GM04503 (cell line): ENCODE measurements around the gene RNF7.
A peak's percentile ranks its signal among the peaks of the same experiment; 100 is the strongest.
"Not testable (repeated sequence)": the region's sequence is repeated elsewhere in the genome, so short reads cannot be mapped to it uniquely, and the experiment has no call there.

Experiments used
- DNase-seq: peaks from one replicate; pipeline ENCODE4 v3.0.0-alpha.2; 2012; ENCODE audit warnings: low read depth

The RNF7 gene

GRCh38 chr3:141782386-141782932, 44.4 kb downstream of the RNF7 start:
- no peak for DNase-seq

GRCh38 chr3:141783632-141784031, 45.5 kb downstream of the RNF7 start:
- no peak for DNase-seq

GRCh38 chr3:141784096-141784495, 46.0 kb downstream of the RNF7 start:
- no peak for DNase-seq

GRCh38 chr3:141784531-141784930, 46.4 kb downstream of the RNF7 start:
- DNase-seq = no peak

- no peak for DNase-seq
Measured at GRCh38 chr3:141788149-141788548, 50.1 kb downstream of the RNF7 start.

- DNase-seq = not testable (repeated sequence)
Measured at GRCh38 chr3:141788750-141789149, 50.7 kb downstream of the RNF7 start.

GRCh38 chr3:141789281-141789680, 51.2 kb downstream of the RNF7 start:
- DNase-seq = no peak

- DNase-seq = no peak
Measured at GRCh38 chr3:141790171-141790570, 52.1 kb downstream of the RNF7 start.

GRCh38 chr3:141792495-141792894, 54.4 kb downstream of the RNF7 start:
- DNase-seq = no peak

GRCh38 chr3:141793476-141794260, 55.6 kb downstream of the RNF7 start:
- DNase-seq = no peak

- no peak for DNase-seq
Measured at GRCh38 chr3:141795276-141795675, 57.2 kb downstream of the RNF7 start.

GRCh38 chr3:141795741-141796080, 57.6 kb downstream of the RNF7 start:
- no peak for DNase-seq

GRCh38 chr3:141796081-141796888, 58.2 kb downstream of the RNF7 start:
- DNase-seq = peak; percentile 27
